HL-60 (cell line): ENCODE results near the gene TTI1.

ENCODE experiments used
- DNase-seq, 2 experiments: peaks; one replicate each; pipeline ENCODE4 v3.0.0-alpha.2; 2010 to 2020; ENCODE audit warnings: low read depth in 1 of 2, low spot score in 1 of 2
- H3K27ac ChIP-seq: fragments of 250-450 bp; sonication (Bioruptor Pico); replicated peaks from 2 replicates; pipeline ENCODE4 v1.5.1; 2020; ENCODE audit warnings: mild to moderate bottlenecking, moderate library complexity
- H3K27me3 ChIP-seq: fragments of 250-450 bp; sonication (Bioruptor Pico); 2 replicates; pipeline ENCODE4 v1.5.1; 2021; ENCODE audit warnings: mild to moderate bottlenecking, moderate library complexity; ENCODE audit not compliant: insufficient read depth, poor library complexity, severe bottlenecking
- H3K4me3 ChIP-seq: replicated peaks from 2 replicates; pipeline ENCODE4 v1.5.1; 2011; ENCODE audit warnings: mild to moderate bottlenecking, control low read depth, low read length; ENCODE audit not compliant: insufficient read depth
- GABPA ChIP-seq: IDR thresholded peaks from 2 replicates; pipeline ENCODE4 v1.6.1; 2012; ENCODE audit warnings: low read depth
- POLR2AphosphoS5 ChIP-seq: IDR thresholded peaks from 2 replicates; pipeline ENCODE4 v1.6.1; 2012; ENCODE audit warnings: low read depth
- SPI1 ChIP-seq: IDR thresholded peaks from 2 replicates; pipeline ENCODE4 v1.6.1; 2012; ENCODE audit warnings: low read depth, mild to moderate bottlenecking, borderline replicate concordance
- TF ChIP-seq, protein P1 (sequence below): IDR thresholded peaks from one replicate; pipeline ENCODE4 v1.5.1; 2011; ENCODE audit warnings: low read length, control low read depth, inconsistent platforms; ENCODE audit not compliant: insufficient read depth
- TF ChIP-seq, protein P2 (sequence below): IDR thresholded peaks from 2 replicates; pipeline ENCODE4 v1.6.1; 2012; ENCODE audit warnings: low read depth; ENCODE audit not compliant: insufficient replicate concordance

TTI1 gene

DNA sequence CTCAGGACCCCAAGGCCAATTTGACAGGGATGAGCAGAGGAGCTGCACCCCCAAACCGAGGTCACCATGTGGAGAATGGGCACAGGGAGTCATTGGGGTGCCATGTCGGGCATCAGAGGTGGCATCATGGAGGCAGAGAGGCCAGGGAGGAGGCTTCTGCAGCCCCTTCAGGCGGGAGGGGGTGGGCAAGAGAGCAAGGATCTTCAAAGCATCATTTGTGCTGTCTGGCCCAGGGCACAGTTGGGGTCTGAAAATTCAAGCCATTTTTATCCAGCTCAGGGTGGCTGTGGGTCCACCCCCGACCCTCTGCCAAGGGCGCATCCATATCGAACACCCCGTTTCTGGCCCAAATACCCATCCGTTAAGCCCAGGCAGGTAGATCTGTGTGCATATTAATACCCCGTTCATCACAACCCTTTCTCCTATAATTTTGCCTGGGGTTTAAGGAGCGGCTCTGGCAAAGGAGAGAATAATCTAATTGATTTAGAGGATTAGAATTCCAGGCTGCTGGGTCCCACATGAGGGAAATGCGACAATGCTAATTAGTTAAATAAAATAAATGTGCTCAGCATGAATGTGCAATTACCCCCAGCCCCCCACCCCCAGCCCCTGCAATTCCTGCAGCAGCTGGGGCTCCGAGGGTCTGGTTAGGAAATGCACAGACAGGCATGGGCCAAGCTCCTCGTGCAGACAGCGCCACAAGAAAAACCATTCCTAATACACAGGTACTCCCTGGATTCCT lies 98.5 kb downstream of the TTI1 start:
- no peak for TF ChIP-seq GABPA
- Histone ChIP-seq H3K4me3 (no peak overlapping the region), H3K27ac (no peak overlapping the region), H3K27me3 (no peaks in the 10 kb centered on the region)
- DNase-seq: no peak

DNA sequence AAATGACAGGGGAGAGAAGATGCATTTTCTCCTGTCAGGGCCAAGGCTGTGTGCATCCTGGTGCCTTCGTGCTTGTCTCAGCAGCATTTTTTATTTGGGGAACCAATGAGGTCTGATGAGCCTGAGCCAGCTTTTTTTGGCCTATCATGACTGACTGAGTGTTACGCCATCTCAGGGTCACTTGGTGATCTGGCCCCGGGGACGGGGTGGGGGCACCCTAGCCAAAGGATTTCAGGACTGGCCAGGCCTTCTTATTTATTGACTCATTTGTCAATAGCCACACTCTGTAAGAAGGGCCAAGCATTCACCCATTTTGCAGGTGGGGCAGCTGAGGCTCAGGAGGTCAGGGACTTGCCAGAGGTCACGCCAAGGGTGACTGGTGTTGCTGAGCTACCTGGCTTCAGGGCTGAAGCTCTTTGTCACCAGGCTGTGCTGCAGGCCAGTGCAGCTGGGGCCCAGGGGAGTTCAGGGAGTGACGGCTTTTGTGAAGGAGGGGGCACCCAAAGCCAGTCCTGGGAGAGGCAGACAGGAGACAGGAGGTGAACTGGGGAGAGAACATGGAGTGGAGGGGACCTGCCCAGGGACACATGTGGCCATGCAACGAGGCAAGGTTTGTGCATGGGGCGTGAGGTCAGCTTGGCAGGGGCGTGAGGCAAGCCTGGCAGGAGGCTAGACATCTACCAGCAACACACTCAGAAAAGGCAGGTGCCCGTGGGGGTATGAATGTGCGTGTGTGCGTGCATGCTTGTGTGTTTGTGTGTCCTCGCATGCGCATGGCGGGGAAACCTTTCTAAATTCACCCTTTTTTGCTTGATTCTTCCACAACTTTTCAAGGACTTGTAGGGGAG lies 99.2 kb downstream of the TTI1 start:
- H3K27me3 ChIP-seq: no peaks in the 10 kb centered on the region
- no peak overlapping the region for H3K4me3 ChIP-seq
- no peak overlapping the region for H3K27ac ChIP-seq
- no peak for TF ChIP-seq SPI1
- no peak for TF ChIP-seq GABPA
- TF ChIP-seq, protein P1, sequence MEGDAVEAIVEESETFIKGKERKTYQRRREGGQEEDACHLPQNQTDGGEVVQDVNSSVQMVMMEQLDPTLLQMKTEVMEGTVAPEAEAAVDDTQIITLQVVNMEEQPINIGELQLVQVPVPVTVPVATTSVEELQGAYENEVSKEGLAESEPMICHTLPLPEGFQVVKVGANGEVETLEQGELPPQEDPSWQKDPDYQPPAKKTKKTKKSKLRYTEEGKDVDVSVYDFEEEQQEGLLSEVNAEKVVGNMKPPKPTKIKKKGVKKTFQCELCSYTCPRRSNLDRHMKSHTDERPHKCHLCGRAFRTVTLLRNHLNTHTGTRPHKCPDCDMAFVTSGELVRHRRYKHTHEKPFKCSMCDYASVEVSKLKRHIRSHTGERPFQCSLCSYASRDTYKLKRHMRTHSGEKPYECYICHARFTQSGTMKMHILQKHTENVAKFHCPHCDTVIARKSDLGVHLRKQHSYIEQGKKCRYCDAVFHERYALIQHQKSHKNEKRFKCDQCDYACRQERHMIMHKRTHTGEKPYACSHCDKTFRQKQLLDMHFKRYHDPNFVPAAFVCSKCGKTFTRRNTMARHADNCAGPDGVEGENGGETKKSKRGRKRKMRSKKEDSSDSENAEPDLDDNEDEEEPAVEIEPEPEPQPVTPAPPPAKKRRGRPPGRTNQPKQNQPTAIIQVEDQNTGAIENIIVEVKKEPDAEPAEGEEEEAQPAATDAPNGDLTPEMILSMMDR: no peak
- TF ChIP-seq POLR2AphosphoS5: no peak
- TF ChIP-seq, protein P2, sequence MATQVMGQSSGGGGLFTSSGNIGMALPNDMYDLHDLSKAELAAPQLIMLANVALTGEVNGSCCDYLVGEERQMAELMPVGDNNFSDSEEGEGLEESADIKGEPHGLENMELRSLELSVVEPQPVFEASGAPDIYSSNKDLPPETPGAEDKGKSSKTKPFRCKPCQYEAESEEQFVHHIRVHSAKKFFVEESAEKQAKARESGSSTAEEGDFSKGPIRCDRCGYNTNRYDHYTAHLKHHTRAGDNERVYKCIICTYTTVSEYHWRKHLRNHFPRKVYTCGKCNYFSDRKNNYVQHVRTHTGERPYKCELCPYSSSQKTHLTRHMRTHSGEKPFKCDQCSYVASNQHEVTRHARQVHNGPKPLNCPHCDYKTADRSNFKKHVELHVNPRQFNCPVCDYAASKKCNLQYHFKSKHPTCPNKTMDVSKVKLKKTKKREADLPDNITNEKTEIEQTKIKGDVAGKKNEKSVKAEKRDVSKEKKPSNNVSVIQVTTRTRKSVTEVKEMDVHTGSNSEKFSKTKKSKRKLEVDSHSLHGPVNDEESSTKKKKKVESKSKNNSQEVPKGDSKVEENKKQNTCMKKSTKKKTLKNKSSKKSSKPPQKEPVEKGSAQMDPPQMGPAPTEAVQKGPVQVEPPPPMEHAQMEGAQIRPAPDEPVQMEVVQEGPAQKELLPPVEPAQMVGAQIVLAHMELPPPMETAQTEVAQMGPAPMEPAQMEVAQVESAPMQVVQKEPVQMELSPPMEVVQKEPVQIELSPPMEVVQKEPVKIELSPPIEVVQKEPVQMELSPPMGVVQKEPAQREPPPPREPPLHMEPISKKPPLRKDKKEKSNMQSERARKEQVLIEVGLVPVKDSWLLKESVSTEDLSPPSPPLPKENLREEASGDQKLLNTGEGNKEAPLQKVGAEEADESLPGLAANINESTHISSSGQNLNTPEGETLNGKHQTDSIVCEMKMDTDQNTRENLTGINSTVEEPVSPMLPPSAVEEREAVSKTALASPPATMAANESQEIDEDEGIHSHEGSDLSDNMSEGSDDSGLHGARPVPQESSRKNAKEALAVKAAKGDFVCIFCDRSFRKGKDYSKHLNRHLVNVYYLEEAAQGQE: no peak
- no peak for DNase-seq
